A673 (cell line): Measurements from ENCODE around the gene LMO4.

Experiments
- CTCF ChIP-seq: fragments of 300-800, 200-600 bp; sonication (generic); conservative IDR thresholded peaks from 2 replicates; pipeline ENCODE4 v1.5.1; 2017; ENCODE audit warnings: low read depth, mild to moderate bottlenecking, antibody characterized with exemption, low read length, moderate library complexity, mixed read lengths
- EZH2 ChIP-seq: fragments of 200-600 bp; sonication (generic); IDR thresholded peaks from 2 replicates; pipeline ENCODE4 v1.6.1; 2017; ENCODE audit warnings: borderline replicate concordance, low read depth, mild to moderate bottlenecking, mixed read lengths, antibody characterized with exemption, low read length; ENCODE audit not compliant: poor library complexity, severe bottlenecking

GRCh38 chr1:87379306-87379705, 50.6 kb downstream of the LMO4 start:
- TF ChIP-seq CTCF (no peak), EZH2 (no peak)
